Lower lobe of right lung (tissue), 2 donors: Measurements from ENCODE around the gene LTBP1. TPM values are rescaled to one million over a fixed set of nuclear protein-coding genes. Genes with fewer than 3 reads are reported as not detected.

Source experiments
- ATAC-seq, 2 donors: fragments of 200-7000 bp; cut with Tn5 transposase; one replicate each; pipeline ENCODE4 v1.9.1; 2020 to 2022; ENCODE audit warnings: mild to moderate bottlenecking in 2 of 2, moderate library complexity in 2 of 2
- DNase-seq: peaks from one replicate; pipeline ENCODE4 v3.0.0-alpha.2; 2020
- H3K27ac ChIP-seq: fragments of 200-600 bp; one replicate; pipeline ENCODE4 v1.8.0; 2022
- H3K27me3 ChIP-seq: fragments of 200-600 bp; one replicate; pipeline ENCODE4 v1.8.0; 2022; ENCODE audit warnings: low read depth
- H3K36me3 ChIP-seq: fragments of 200-600 bp; one replicate; pipeline ENCODE4 v1.8.0; 2022; ENCODE audit warnings: mild to moderate bottlenecking
- H3K4me1 ChIP-seq: fragments of 200-600 bp; one replicate; pipeline ENCODE4 v1.8.0; 2022
- H3K4me3 ChIP-seq: fragments of 200-600 bp; one replicate; pipeline ENCODE4 v1.8.0; 2022; ENCODE audit warnings: mild to moderate bottlenecking
- H3K9me3 ChIP-seq: fragments of 200-600 bp; one replicate; pipeline ENCODE4 v1.8.0; 2022
- intact Hi-C: fragments of 100-400 bp; cut with DNase I; formaldehyde crosslinking; loops from one replicate; pipeline ENCODE4 v1.11.0; 2022
- total RNA-seq: library from RNA; stranded (reverse); fragmentation: NEBNext Ultra II Directional; extraction: Animal tissue kit (Norgen Biotek cat#: 25700); gene quantifications from one replicate; pipeline ENCODE4 v1.2.1, GENCODE V29; 2021
- TF ChIP-seq, protein P1 (sequence below): fragments of 200-600 bp; IDR thresholded peaks from one replicate; pipeline ENCODE4 v1.8.0; 2022; ENCODE audit warnings: antibody characterized with exemption, mild to moderate bottlenecking
- donor health status: DM: no; HTN: yes; CAD: no; lungs with severe emphysema.

The LTBP1 gene
- total RNA-seq, 1 donor from 2014 or later, result 34.7 TPM

DNA sequence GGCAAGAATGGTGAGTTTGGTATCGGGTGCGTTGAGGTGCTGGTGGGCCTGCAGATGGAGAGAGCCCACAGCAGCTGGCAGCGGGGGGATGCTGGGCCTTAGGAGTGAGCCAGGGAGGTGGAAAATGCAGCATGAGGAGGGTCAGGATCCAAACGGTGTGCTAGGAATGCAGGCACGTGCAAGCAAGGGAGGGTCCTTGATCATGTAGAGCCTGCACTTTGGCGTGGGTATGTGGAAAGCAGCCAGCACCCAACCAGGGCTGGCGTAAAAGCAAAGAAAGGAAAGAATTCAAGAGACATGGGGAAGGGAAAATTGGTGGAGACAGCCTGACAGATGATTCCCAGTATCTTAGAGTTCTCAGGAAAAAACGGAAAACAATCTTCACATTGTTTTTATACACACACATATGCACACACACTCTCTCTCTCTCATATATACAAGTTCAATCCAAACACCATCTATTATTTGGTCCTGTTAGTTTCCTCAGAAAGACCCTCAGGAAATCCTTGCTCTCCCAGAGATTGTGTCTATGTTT, 46.3 kb downstream of the LTBP1 start:
- Histone ChIP-seq H3K36me3 (no peaks in the 10 kb centered on the region), H3K9me3 (no peaks in the 10 kb centered on the region), H3K4me1 (no peaks in the 10 kb centered on the region), H3K27ac (no peak overlapping the region), H3K4me3 (no peak overlapping the region), H3K27me3 (no peaks in the 10 kb centered on the region)
- intact Hi-C loops, result no loop called here
- ATAC-seq (no peak), DNase-seq (no peak)
- TF ChIP-seq, protein P1, sequence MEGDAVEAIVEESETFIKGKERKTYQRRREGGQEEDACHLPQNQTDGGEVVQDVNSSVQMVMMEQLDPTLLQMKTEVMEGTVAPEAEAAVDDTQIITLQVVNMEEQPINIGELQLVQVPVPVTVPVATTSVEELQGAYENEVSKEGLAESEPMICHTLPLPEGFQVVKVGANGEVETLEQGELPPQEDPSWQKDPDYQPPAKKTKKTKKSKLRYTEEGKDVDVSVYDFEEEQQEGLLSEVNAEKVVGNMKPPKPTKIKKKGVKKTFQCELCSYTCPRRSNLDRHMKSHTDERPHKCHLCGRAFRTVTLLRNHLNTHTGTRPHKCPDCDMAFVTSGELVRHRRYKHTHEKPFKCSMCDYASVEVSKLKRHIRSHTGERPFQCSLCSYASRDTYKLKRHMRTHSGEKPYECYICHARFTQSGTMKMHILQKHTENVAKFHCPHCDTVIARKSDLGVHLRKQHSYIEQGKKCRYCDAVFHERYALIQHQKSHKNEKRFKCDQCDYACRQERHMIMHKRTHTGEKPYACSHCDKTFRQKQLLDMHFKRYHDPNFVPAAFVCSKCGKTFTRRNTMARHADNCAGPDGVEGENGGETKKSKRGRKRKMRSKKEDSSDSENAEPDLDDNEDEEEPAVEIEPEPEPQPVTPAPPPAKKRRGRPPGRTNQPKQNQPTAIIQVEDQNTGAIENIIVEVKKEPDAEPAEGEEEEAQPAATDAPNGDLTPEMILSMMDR, result no peak

DNA sequence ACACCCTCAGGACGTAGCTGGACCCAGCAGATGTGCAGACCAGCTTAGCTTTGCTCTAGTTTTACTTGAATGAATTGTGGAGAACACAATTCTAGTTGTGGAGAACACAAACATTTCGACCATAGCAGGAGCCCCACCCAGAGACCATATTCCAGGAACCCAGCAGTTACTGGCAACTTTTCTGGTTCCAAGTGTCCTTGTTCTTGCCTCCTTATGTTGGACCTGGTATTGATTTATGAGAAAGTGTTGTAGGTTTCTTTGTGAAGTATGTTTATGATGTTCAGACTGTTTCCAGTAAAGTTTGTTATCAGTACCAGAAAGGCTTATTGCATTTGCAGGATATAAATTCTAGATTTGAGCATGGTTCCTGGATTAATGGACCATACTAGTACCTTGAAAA, 51.0 kb downstream of the LTBP1 start:
- Histone ChIP-seq H3K36me3 (no peaks in the 10 kb centered on the region), H3K27me3 (no peaks in the 10 kb centered on the region), H3K27ac (no peak overlapping the region), H3K9me3 (no peaks in the 10 kb centered on the region), H3K4me3 (no peak overlapping the region), H3K4me1 (no peaks in the 10 kb centered on the region)
- TF ChIP-seq, protein P1, result no peak
- DNase-seq (no peak), ATAC-seq (no peak)
- intact Hi-C loops, result no loop called here

DNA sequence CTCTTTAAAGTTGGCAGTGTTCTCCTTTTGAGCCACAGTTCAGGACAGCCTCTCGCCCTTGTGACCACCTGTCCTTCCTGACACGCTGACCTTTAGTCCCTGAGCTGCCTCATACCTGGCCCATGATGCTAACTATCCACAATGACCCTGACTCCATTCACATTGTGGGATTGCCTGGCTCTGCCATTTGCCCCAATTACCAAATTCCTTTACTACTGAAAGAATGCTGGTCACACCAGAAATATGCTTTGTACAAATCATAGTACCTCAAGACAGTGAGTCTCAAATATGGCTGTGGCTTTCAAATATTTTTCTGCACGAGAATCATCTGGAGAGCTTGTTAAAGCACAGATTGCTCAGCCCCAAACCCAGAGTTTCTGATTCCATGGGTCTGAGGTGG, 54.2 kb downstream of the LTBP1 start:
- TF ChIP-seq, protein P1, result no peak
- no peaks in the 10 kb centered on the region for H3K4me1 ChIP-seq
- H3K27ac ChIP-seq, result no peak overlapping the region
- no peaks in the 10 kb centered on the region for H3K9me3 ChIP-seq
- H3K4me3 ChIP-seq, result no peak overlapping the region
- ATAC-seq, result no peak
- intact Hi-C loops, result no loop called here
- H3K27me3 ChIP-seq, result no peaks in the 10 kb centered on the region
- DNase-seq, result no peak
- H3K36me3 ChIP-seq, result no peaks in the 10 kb centered on the region

DNA sequence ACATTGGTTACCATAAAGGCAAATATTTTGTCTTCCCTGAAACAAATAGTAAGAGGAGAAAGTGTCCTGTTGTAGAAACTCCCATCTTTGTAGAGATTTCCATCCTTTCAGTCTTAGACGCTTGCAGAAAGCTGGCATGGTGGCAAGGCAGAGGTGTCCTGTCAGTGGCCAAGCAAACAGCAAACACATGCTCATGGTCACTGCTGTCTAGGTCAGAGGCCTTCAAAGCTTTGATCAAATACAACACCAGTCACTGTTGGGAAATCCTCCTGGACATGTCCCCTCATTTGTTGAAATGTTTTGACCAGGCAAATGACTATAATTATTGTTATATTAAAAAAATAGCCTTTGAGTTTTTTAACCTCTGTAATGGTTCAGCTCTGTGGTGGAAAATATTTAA, 55.1 kb downstream of the LTBP1 start:
- DNase-seq (no peak), ATAC-seq (no peak)
- Histone ChIP-seq H3K4me1 (no peaks in the 10 kb centered on the region), H3K27me3 (no peaks in the 10 kb centered on the region), H3K4me3 (no peak overlapping the region), H3K9me3 (no peaks in the 10 kb centered on the region), H3K36me3 (no peaks in the 10 kb centered on the region), H3K27ac (no peak overlapping the region)
- intact Hi-C loops, result no loop called here
- TF ChIP-seq, protein P1, result no peak

DNA sequence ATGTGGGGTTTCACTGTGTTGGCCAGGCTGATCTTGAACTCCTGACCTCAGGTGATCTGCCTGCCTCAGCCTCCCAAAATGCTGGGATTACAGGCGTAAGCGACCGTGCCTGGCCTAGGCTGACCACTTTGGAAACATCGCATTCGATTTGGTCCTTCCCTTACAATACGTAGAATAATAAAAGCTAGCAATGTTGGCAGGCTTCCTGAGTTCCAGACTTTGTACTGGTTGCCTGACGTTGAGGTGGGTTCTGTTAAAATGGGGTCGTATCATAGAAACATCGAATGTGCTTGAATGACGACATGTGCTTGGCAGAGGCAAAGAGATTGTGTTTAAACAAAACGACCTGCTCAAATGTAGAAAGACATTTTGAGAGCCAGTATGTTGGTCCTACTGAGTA, 56.1 kb downstream of the LTBP1 start:
- Histone ChIP-seq H3K27ac (no peak overlapping the region), H3K27me3 (no peaks in the 10 kb centered on the region), H3K9me3 (no peaks in the 10 kb centered on the region), H3K36me3 (no peaks in the 10 kb centered on the region), H3K4me3 (no peak overlapping the region), H3K4me1 (no peaks in the 10 kb centered on the region)
- ATAC-seq, result no peak
- intact Hi-C loops, result no loop called here
- TF ChIP-seq, protein P1, result no peak
- no peak for DNase-seq

GRCh38 chr2:33005057-33005456, 58.3 kb downstream of the LTBP1 start:
- intact Hi-C loops, result no loop called here
- H3K4me1 ChIP-seq, result no peaks in the 10 kb centered on the region
- DNase-seq, result no peak
- no peaks in the 10 kb centered on the region for H3K27me3 ChIP-seq
- no peaks in the 10 kb centered on the region for H3K9me3 ChIP-seq
- H3K36me3 ChIP-seq, result no peaks in the 10 kb centered on the region
- no peak for ATAC-seq
- no peak overlapping the region for H3K27ac ChIP-seq
- no peak overlapping the region for H3K4me3 ChIP-seq
- TF ChIP-seq, protein P1, result no peak
